HepG2 (cell line): Measurements from ENCODE around the gene CORT.
"Not testable (repeated sequence)": the region's sequence is repeated elsewhere in the genome, so short reads cannot be mapped to it uniquely, and the experiment has no call there.

ENCODE experiments used
- POLR2AphosphoS5 ChIP-seq: IDR thresholded peaks from 2 replicates; pipeline ENCODE4 v1.6.1; 2012; ENCODE audit warnings: low read depth, low read length
- TF ChIP-seq, protein P1 (sequence below), 2 experiments: IDR thresholded peaks; 2 replicates each; pipeline ENCODE4 v1.6.1; 2011 to 2012; ENCODE audit warnings: low read length in 2 of 2, borderline replicate concordance in 1 of 2, low read depth in 1 of 2, mild to moderate bottlenecking in 1 of 2, moderate library complexity in 1 of 2
- TF ChIP-seq, protein P2 (sequence below): sonication (generic); formaldehyde crosslinking; IDR thresholded peaks from 2 replicates; pipeline ENCODE4 v1.4.0; 2020; ENCODE audit warnings: missing genetic modification reagents

DNA sequence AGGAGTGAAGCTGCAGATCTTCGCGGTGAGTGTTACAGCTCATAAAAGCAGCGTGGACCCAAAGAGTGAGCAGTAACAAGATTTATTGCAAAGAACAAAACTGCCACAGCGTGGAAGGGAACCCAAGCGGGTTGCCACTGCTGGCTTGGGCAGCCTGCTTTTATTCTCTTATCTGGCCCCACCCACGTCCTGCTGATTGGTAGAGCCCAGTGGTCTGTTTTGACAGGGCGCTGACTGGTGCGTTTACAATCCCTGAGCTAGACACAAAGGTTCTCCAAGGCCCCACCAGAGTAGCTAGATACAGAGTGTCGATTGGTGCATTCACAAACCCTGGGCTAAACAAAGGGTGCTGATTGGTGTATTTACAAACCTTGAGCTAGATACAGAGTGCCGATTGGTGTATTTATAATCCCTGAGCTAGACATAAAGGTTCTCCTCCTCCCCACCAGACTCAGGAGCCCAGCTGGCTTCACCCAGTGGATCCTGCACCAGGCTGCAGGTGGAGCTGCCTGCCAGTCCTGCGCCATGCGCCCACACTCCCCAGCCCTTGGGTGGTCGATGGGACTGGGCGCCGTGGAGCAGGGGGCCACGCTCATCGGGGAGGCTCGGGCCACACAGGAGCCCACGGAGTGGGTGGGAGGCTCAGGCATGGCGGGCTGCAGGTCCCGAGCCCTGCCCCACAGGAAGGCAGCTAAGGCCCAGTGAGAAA is 23.9 kb upstream of the CORT start:
- TF ChIP-seq POLR2AphosphoS5 = 0 out of 2 replicates have a peak, but pooled peaks have one; percentile 38
- TF ChIP-seq, protein P1, sequence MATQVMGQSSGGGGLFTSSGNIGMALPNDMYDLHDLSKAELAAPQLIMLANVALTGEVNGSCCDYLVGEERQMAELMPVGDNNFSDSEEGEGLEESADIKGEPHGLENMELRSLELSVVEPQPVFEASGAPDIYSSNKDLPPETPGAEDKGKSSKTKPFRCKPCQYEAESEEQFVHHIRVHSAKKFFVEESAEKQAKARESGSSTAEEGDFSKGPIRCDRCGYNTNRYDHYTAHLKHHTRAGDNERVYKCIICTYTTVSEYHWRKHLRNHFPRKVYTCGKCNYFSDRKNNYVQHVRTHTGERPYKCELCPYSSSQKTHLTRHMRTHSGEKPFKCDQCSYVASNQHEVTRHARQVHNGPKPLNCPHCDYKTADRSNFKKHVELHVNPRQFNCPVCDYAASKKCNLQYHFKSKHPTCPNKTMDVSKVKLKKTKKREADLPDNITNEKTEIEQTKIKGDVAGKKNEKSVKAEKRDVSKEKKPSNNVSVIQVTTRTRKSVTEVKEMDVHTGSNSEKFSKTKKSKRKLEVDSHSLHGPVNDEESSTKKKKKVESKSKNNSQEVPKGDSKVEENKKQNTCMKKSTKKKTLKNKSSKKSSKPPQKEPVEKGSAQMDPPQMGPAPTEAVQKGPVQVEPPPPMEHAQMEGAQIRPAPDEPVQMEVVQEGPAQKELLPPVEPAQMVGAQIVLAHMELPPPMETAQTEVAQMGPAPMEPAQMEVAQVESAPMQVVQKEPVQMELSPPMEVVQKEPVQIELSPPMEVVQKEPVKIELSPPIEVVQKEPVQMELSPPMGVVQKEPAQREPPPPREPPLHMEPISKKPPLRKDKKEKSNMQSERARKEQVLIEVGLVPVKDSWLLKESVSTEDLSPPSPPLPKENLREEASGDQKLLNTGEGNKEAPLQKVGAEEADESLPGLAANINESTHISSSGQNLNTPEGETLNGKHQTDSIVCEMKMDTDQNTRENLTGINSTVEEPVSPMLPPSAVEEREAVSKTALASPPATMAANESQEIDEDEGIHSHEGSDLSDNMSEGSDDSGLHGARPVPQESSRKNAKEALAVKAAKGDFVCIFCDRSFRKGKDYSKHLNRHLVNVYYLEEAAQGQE (IDR thresholded peaks at IDR 0.05; ENCODE audit: borderline replicate concordance in 1 of 2, low read depth in 1 of 2, low read length in 2 of 2) = not testable (repeated sequence)
- TF ChIP-seq, protein P2, sequence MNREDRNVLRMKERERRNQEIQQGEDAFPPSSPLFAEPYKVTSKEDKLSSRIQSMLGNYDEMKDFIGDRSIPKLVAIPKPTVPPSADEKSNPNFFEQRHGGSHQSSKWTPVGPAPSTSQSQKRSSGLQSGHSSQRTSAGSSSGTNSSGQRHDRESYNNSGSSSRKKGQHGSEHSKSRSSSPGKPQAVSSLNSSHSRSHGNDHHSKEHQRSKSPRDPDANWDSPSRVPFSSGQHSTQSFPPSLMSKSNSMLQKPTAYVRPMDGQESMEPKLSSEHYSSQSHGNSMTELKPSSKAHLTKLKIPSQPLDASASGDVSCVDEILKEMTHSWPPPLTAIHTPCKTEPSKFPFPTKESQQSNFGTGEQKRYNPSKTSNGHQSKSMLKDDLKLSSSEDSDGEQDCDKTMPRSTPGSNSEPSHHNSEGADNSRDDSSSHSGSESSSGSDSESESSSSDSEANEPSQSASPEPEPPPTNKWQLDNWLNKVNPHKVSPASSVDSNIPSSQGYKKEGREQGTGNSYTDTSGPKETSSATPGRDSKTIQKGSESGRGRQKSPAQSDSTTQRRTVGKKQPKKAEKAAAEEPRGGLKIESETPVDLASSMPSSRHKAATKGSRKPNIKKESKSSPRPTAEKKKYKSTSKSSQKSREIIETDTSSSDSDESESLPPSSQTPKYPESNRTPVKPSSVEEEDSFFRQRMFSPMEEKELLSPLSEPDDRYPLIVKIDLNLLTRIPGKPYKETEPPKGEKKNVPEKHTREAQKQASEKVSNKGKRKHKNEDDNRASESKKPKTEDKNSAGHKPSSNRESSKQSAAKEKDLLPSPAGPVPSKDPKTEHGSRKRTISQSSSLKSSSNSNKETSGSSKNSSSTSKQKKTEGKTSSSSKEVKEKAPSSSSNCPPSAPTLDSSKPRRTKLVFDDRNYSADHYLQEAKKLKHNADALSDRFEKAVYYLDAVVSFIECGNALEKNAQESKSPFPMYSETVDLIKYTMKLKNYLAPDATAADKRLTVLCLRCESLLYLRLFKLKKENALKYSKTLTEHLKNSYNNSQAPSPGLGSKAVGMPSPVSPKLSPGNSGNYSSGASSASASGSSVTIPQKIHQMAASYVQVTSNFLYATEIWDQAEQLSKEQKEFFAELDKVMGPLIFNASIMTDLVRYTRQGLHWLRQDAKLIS (CRISPR knock-in tag) = not testable (repeated sequence)
